HG03139 (cell line): ENCODE results near the gene OR10A7.
"Not testable (repeated sequence)": the region's sequence is repeated elsewhere in the genome, so short reads cannot be mapped to it uniquely, and the experiment has no call there.

ENCODE experiments used
- ATAC-seq: cut with Tn5 transposase; IDR thresholded peaks from one replicate; pipeline ENCODE4 v1.9.1; 2021; ENCODE audit not compliant: unreplicated experiment

The OR10A7 gene, protein sequence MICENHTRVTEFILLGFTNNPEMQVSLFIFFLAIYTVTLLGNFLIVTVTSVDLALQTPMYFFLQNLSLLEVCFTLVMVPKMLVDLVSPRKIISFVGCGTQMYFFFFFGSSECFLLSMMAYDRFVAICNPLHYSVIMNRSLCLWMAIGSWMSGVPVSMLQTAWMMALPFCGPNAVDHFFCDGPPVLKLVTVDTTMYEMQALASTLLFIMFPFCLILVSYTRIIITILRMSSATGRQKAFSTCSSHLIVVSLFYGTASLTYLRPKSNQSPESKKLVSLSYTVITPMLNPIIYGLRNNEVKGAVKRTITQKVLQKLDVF

DNA sequence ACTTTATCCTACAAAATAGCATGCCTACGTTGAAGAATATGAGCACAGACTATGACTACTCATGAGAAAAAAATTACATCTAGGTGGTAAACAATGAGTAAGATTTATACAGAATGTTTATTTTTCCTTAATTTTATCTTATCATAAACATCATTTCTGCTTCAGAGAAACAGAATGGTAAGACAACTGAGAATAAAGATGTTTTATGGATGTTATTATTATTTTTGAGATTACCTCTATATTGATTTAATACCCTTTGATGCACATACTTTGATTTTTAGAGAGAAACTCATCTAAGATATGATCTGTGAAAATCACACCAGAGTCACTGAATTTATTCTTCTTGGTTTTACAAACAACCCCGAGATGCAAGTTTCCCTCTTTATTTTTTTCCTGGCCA, at the start of gene OR10A7:
OR10A7 (plus strand) TSS at position 301 of the 400 bp plus-strand sequence; CDS start at position 301, 0 bp downstream.
- no peak for ATAC-seq

GRCh38 chr12:55171445-55171844, 49.4 kb upstream of the OR10A7 start:
- ATAC-seq, result no peak

- not testable (repeated sequence) for ATAC-seq
Measured at GRCh38 chr12:55171846-55172245, 49.0 kb upstream of the OR10A7 start.

DNA sequence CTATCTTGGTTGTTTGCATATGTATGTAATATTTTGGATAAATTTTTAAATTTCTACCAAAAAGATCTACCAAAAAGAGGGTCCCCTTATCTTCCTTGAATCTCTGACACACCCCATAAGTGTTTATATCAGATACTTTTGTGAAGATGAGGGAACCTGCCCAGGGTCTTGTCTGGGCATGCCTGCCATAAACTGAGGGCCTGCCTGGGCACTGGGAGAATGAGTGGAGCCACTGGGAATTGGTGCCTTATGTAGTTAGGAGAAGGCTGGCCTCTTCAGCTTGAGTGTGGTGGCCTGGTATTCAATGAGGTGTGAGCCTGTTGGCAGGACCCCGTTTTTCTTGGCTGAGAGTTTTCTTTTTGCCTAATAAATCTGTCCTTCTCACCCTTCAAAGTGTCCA, 48.1 kb upstream of the OR10A7 start:
- ATAC-seq, result no peak

DNA sequence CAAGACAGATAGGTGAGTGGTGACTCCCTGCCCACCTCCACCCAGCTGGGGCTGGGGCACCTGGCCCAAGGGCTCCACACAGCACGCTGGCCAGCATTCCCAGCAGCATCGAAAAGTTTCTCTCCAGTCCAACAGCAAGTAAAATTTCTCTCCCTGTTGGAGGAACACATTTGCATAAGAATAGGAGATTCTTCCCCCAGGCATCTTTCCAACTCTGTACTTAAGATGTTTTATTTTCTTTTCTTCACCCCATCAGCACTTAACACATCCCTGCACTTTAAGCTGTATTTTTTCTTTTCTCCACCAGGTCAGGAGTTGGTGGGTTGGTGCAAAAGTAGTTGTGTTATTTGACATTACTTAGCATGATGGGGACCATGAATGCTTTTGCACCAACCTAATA, 47.4 kb upstream of the OR10A7 start:
- no peak for ATAC-seq

DNA sequence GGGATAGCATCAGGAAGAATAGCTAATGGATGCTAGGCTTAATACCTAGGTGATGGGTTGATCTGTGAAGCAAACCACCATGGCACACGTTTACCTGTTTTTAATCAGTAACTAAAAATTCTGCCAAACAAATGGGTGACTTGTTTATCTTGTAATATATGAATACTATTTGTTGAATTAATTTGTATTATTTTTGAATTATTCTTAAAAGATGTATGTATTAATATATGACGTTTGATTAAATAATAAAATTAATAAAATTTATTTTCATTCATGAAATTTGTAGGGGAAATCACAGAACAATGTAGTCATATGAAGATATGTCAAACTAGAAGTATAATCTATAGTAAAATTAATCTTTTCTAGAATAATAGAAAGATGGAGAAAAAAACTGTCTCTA, 32.3 kb upstream of the OR10A7 start:
- no peak for ATAC-seq

DNA sequence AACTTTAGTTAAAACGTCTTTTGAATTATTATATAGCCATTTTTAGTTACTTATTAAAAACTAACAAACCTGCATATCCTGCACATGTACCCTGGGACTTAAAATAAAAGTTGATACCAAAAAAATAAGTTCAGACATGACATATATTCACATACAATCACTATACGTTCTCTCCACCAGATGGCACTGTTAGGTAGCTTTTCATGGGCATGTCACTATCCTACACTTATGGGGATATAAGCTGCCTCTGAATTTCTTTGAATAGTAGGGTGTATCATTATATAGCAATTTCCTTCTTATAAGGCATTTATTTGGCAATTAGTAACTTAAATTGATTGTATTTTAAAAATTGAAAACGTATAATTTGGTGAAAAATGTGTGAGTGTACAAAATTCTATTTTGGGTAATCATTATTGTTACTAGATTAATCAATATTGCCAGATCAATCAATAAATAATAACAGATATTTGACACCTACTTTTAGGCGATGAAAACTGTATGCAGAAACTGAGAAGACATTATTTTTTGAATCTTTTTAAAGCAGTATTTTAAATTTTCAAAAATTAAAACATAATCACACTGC, 31.8 kb upstream of the OR10A7 start:
- ATAC-seq, result peak; percentile 71

DNA sequence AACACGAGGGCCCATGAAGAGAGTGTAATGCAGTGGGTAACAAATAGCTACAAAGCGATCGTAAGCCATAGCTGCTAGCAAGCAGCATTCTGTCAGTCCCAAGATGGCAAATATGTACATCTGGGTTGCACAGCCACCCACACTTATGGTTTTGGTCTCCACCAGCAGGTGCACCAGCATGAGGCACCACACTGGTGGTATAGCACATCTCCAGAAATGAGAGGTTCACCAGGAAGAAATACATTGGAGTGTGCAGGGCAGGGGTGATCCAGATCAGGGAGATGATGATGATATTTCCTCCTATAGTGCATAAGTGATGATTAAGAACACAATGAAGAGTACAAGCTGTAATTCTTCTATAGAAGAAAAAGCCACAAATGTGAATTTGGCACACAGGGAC, 26.4 kb upstream of the OR10A7 start:
- ATAC-seq, result no peak

DNA sequence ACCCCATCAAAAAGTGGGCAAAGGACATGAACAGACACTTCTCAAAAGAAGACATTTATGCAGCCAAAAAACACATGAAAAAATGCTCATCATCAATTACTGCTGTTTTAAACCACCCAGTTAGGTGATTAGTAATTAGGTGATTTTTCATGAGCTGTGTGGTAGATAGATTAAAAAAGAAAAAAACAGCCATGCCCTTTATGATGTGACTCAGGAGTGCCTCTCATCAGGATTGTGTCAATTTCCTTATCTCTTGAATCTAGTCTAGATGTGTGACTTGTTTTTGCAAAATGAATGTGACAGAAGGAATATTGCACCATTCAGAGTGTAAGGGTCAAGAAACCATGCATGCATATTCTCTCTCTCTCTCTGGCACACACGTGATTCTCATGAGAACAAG, 5.7 kb downstream of the OR10A7 start:
- no peak for ATAC-seq

DNA sequence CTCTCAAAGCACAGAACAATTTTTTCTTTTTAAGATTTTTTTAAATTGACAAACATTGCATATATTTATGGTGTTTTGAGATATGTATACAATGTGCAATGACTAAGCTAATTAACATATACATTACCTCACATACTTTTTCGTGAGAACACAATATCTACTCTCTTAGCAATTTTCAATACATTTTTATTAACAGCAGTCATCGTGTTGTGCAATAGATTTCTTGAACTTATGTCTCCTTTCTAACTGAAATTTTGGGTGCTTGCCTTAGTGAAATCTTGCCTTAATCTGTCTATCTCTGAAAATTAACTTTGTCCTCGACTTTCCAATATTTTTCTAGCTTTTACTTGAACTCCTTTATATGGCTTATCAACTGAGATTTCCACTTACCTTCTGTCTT, 6.8 kb downstream of the OR10A7 start:
- ATAC-seq, result no peak

DNA sequence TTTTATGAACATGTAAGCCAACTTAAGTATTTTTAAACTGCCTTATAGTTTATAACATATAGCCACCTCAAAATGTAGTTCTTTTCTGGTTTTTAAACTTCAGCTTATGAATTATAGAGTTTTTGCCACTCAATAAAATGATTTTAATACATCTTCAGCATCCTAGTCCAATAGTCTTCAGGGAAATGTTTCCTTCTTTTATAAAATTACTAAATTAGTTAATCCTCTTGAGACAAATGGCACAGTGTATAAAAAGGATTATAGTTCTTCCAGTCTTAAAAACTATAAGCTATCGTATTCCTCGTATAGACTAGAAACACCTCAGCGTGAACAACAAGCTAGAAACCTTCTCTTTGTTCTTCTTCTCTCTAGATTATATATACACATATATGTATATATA, 23.5 kb downstream of the OR10A7 start, which contains the start of gene OR6C74:
OR6C74 (plus strand) TSS at position 301 of the 400 bp plus-strand sequence. CDS start 2,679 bp downstream, outside the sequence.
- no peak for ATAC-seq

GRCh38 chr12:55246159-55246558, 25.3 kb downstream of the OR10A7 start:
- no peak for ATAC-seq

- no peak for ATAC-seq
Measured at GRCh38 chr12:55250944-55251343, 30.1 kb downstream of the OR10A7 start.

DNA sequence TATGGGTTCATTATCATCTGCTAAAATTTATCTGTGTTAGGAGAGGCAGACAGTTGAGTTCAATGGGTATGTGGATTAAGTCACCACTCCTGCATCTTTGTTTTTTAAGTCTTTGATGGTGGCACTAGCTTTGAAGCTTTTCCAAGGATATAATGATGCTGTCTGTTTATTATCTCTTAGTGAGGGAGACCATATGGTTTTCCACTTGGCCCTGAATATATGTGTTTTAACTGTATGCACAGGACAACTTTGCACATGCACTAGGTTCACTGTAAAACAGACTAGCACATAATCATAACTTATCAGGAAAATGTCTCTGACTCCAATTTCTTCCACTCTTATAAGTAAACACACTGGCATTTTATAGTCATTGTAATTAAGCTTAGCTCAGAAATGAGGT, 32.5 kb downstream of the OR10A7 start:
- ATAC-seq, result no peak

DNA sequence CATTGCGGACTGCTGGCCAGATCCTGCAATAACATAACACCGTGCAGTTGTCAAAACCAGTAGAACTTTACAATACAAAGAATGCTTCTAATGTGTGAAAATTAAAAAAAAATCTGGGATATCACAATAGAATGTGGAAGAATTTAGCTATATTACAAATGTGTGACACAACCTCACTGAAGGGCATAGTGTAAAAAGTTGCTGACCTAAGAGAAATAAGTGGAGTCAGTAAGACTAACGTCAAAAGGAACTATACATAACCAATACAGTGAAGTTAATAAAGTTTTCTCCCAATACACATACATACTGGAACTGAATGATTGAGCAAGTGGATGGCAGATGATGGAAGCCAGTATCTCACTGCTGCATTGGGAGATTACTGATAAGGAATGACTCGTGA, 36.0 kb downstream of the OR10A7 start:
- no peak for ATAC-seq

- ATAC-seq, result no peak
Measured at GRCh38 chr12:55258303-55258702, 37.5 kb downstream of the OR10A7 start.
